K562 (cell line): ENCODE data around the gene SYNGR4. TPM values are rescaled to one million over a fixed set of nuclear protein-coding genes. Genes with fewer than 3 reads are reported as not detected.

Source experiments
- ILF3 ChIP-seq: fragments of 450-650 bp; IDR thresholded peaks from 2 replicates; pipeline ENCODE4 v1.6.1; 2018; ENCODE audit warnings: antibody characterized with exemption, mild to moderate bottlenecking, moderate library complexity, borderline replicate concordance
- NCOA4 ChIP-seq: fragments of 450-650 bp; IDR thresholded peaks from 2 replicates; pipeline ENCODE4 v1.6.1; 2018; ENCODE audit warnings: mild to moderate bottlenecking; ENCODE audit not compliant: partially characterized antibody
- NFYB ChIP-seq: IDR thresholded peaks from 2 replicates; pipeline ENCODE4 v1.6.1; 2011; ENCODE audit warnings: mild to moderate bottlenecking, moderate library complexity; ENCODE audit not compliant: insufficient read length; ENCODE audit errors: extremely low read depth
- POLR2G ChIP-seq: fragments of 200-400 bp; formaldehyde crosslinking; IDR thresholded peaks from 2 replicates; pipeline ENCODE4 v1.6.1; 2017; ENCODE audit warnings: low read depth, mild to moderate bottlenecking, antibody characterized with exemption, low read length, moderate library complexity
- POLR3A ChIP-seq: IDR thresholded peaks from 2 replicates; pipeline ENCODE4 v1.6.1; 2011; ENCODE audit warnings: borderline replicate concordance, mild to moderate bottlenecking, moderate library complexity; ENCODE audit not compliant: insufficient read length, insufficient read depth; ENCODE audit errors: extremely low read depth
- RBFOX2 ChIP-seq: fragments of 200-400 bp; formaldehyde crosslinking; IDR thresholded peaks from 2 replicates; pipeline ENCODE4 v1.6.1; 2017; ENCODE audit warnings: low read depth, mild to moderate bottlenecking, low read length, moderate library complexity
- RBM22 ChIP-seq: fragments of 200-400 bp; formaldehyde crosslinking; IDR thresholded peaks from 2 replicates; pipeline ENCODE4 v1.6.1; 2018; ENCODE audit warnings: low read length, low read depth; ENCODE audit not compliant: poor library complexity, severe bottlenecking
- RFX1 ChIP-seq: fragments of 450-650 bp; IDR thresholded peaks from 2 replicates; pipeline ENCODE4 v1.6.1; 2016; ENCODE audit warnings: mild to moderate bottlenecking, moderate library complexity
- SMARCA5 ChIP-seq: fragments of 450-650 bp; IDR thresholded peaks from 2 replicates; pipeline ENCODE4 v1.6.1; 2016
- USF2 ChIP-seq: sonication (generic); formaldehyde crosslinking; IDR thresholded peaks from 2 replicates; pipeline ENCODE4 v1.5.0; 2020; ENCODE audit warnings: missing genetic modification reagents
- ZBTB17 ChIP-seq: fragments of 450-650 bp; formaldehyde crosslinking; IDR thresholded peaks from 2 replicates; pipeline ENCODE4 v1.4.0; 2020; ENCODE audit warnings: mild to moderate bottlenecking
- ZBTB7A ChIP-seq: IDR thresholded peaks from 2 replicates; pipeline ENCODE4 v1.6.1; 2011; ENCODE audit warnings: low read depth, mild to moderate bottlenecking, low read length, moderate library complexity, borderline replicate concordance; ENCODE audit not compliant: control insufficient read depth
- ZBTB8A ChIP-seq: fragments of 450-650 bp; IDR thresholded peaks from 2 replicates; pipeline ENCODE4 v1.6.1; 2018; ENCODE audit warnings: mild to moderate bottlenecking, moderate library complexity; ENCODE audit not compliant: partially characterized antibody
- ZNF280B ChIP-seq: fragments of 250-450 bp; sonication (Bioruptor Pico); IDR thresholded peaks from 2 replicates; pipeline ENCODE4 v1.5.1; 2021; ENCODE audit warnings: mild to moderate bottlenecking
- ZNF407 ChIP-seq: fragments of 450-650 bp; IDR thresholded peaks from 2 replicates; pipeline ENCODE4 v1.6.1; 2016; ENCODE audit warnings: low read depth
- ZNF764 ChIP-seq: fragments of 250-450 bp; sonication (Bioruptor Pico); IDR thresholded peaks from 2 replicates; pipeline ENCODE4 v1.4.0; 2020; ENCODE audit warnings: low read depth, mild to moderate bottlenecking, moderate library complexity
- polyA plus RNA-seq, 8 experiments: library from polyadenylated mRNA; depleted of rRNA in 4 of 8; stranded (reverse) in 5 of 8; unstranded in 3 of 8; fragments of >200 nt; fragmentation: Nextera tagmentation in 2 of 8; fragmentation: Illumina TruSeq in 1 of 8; extraction: Ambion mirVana in 2 of 8; extraction: Trizol in 1 of 8; gene quantifications; 2 replicates each; pipeline versions ENCODE4 v1.2.1 to v1.2.3, GENCODE V29; 2011 to 2014; ENCODE audit warnings: inconsistent platforms in 1 of 8, missing spikeins in 1 of 8
- total RNA-seq, 7 experiments: library from RNA; depleted of rRNA in 6 of 7; stranded (reverse); fragments of >200 nt in 6 of 7; fragmentation: Illumina TruSeq in 2 of 7; extraction: Trizol in 2 of 7; gene quantifications; 2 replicates each; pipeline versions ENCODE4 v1.2.1 to v1.2.3, GENCODE V29; 2011 to 2021; ENCODE audit warnings: low replicate concordance in 1 of 7

The SYNGR4 gene
- total and polyA plus RNA-seq, 9 of the 15 experiments (the other 6 are each of a cell fraction or from before 2014, with no cell fraction given): 0.07 to 0.14 TPM; not detected in 7

GRCh38 chr19:48396016-48396823, 32.1 kb downstream of the SYNGR4 start (continued):
- no peak for TF ChIP-seq ILF3
- no peak for TF ChIP-seq ZNF407
- 0 out of 2 replicates have a peak, but pooled peaks have one; percentile 67 for TF ChIP-seq ZBTB7A
- TF ChIP-seq RBM22: no peak
- no peak for TF ChIP-seq ZBTB8A
- no peak for TF ChIP-seq ZNF280B (CRISPR knock-in tag)
- TF ChIP-seq POLR2G: peak; percentile 43; the same call in 1 of the 2 replicates
- TF ChIP-seq NFYB: no peak
- no peak for TF ChIP-seq POLR3A
- TF ChIP-seq ZNF764: no peak
- no peak for TF ChIP-seq SMARCA5
- no peak for TF ChIP-seq USF2 (CRISPR knock-in tag)
- TF ChIP-seq NCOA4: no peak
- TF ChIP-seq RFX1: peak; percentile 83; the same call in 1 of the 2 replicates
- TF ChIP-seq ZBTB17: no peak
- TF ChIP-seq RBFOX2: peak; percentile 42; the same call in 1 of the 2 replicates
